GM19468 (cell line): ENCODE measurements around the gene ZNRF1.
"Not testable (repeated sequence)": the region's sequence is repeated elsewhere in the genome, so short reads cannot be mapped to it uniquely, and the experiment has no call there.

Source experiments
- ATAC-seq: cut with Tn5 transposase; IDR thresholded peaks from one replicate; pipeline ENCODE4 v1.9.1; 2021; ENCODE audit warnings: mild to moderate bottlenecking, moderate library complexity, moderate number of reproducible peaks; ENCODE audit not compliant: unreplicated experiment; ENCODE audit errors: extremely low read depth

Gene ZNRF1

GRCh38 chr16:74998481-74999218 is at the start of gene ZNRF1:
Gene ZNRF1, plus strand, starts transcription at chr16:74999024. Its CDS starts 648 bp downstream, at chr16:74999672.
- peak; percentile 59 for ATAC-seq

- no peak for ATAC-seq
These were observed 49.5 kb upstream of the ZNRF1 start for GRCh38 chr16:74949309-74949708.

GRCh38 chr16:74950511-74950910 is 48.3 kb upstream of the ZNRF1 start:
- ATAC-seq, result no peak

GRCh38 chr16:74951206-74951605 is 47.6 kb upstream of the ZNRF1 start:
- ATAC-seq, result no peak

GRCh38 chr16:74951681-74952080 is 47.1 kb upstream of the ZNRF1 start:
- no peak for ATAC-seq

- no peak for ATAC-seq
These were observed 44.1 kb upstream of the ZNRF1 start for GRCh38 chr16:74954763-74955162.

GRCh38 chr16:74973304-74973703 is 25.5 kb upstream of the ZNRF1 start:
- ATAC-seq, result no peak

GRCh38 chr16:74975591-74975990 is 23.2 kb upstream of the ZNRF1 start:
- no peak for ATAC-seq

GRCh38 chr16:74982256-74982655 is 16.6 kb upstream of the ZNRF1 start:
- no peak for ATAC-seq

GRCh38 chr16:74984194-74984528 is 14.7 kb upstream of the ZNRF1 start:
- no peak for ATAC-seq

- peak; percentile 100 for ATAC-seq
These were observed 14.1 kb upstream of the ZNRF1 start, which contains the start of gene WDR59 for GRCh38 chr16:74984529-74985296. Gene WDR59, minus strand, starts transcription at chr16:74985123. Its CDS starts 106 bp downstream, at chr16:74985017.

GRCh38 chr16:74987027-74987681 is 11.7 kb upstream of the ZNRF1 start:
- no peak for ATAC-seq

- ATAC-seq, result not testable (repeated sequence)
These were observed 9.0 kb upstream of the ZNRF1 start for GRCh38 chr16:74989864-74990263.

GRCh38 chr16:74990832-74991231 is 8.0 kb upstream of the ZNRF1 start:
- ATAC-seq, result no peak

- no peak for ATAC-seq
These were observed 7.6 kb upstream of the ZNRF1 start for GRCh38 chr16:74991268-74991592.

- ATAC-seq, result no peak
These were observed 7.0 kb upstream of the ZNRF1 start for GRCh38 chr16:74991593-74992403.

GRCh38 chr16:74995986-74996385 is 2.8 kb upstream of the ZNRF1 start:
- no peak for ATAC-seq

GRCh38 chr16:74997042-74997491 is 1.8 kb upstream of the ZNRF1 start:
- ATAC-seq, result no peak

GRCh38 chr16:74999219-74999608 is 390 bp downstream of the ZNRF1 start:
- ATAC-seq, result peak; percentile 5
